RKO (cell line): ENCODE measurements around the gene FIS1.
"Not testable (repeated sequence)": the region's sequence is repeated elsewhere in the genome, so short reads cannot be mapped to it uniquely, and the experiment has no call there.

ENCODE experiments used
- DNase-seq: peaks from one replicate; pipeline ENCODE4 v3.0.0-alpha.2; 2016; ENCODE audit warnings: low spot score

FIS1 gene

GRCh38 chr7:101203740-101204738 is 40.8 kb downstream of the FIS1 start:
- DNase-seq, result not testable (repeated sequence)

DNA sequence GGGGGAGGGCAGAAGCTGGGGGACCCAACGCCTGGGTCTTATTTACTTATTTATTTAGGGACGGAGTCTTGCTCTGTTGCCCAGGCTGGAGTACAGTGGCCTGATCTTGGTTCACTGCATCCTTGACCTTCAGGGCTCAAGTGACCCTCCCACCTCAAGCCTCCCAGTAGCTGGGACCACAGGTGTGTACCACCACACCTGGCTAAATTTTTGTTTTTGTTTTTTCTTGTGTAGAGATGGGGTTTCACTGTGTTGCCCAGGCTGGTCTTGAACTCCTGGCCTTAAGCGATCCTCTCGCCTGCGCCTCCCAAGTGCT is 42.3 kb downstream of the FIS1 start:
- DNase-seq, result no peak

DNA sequence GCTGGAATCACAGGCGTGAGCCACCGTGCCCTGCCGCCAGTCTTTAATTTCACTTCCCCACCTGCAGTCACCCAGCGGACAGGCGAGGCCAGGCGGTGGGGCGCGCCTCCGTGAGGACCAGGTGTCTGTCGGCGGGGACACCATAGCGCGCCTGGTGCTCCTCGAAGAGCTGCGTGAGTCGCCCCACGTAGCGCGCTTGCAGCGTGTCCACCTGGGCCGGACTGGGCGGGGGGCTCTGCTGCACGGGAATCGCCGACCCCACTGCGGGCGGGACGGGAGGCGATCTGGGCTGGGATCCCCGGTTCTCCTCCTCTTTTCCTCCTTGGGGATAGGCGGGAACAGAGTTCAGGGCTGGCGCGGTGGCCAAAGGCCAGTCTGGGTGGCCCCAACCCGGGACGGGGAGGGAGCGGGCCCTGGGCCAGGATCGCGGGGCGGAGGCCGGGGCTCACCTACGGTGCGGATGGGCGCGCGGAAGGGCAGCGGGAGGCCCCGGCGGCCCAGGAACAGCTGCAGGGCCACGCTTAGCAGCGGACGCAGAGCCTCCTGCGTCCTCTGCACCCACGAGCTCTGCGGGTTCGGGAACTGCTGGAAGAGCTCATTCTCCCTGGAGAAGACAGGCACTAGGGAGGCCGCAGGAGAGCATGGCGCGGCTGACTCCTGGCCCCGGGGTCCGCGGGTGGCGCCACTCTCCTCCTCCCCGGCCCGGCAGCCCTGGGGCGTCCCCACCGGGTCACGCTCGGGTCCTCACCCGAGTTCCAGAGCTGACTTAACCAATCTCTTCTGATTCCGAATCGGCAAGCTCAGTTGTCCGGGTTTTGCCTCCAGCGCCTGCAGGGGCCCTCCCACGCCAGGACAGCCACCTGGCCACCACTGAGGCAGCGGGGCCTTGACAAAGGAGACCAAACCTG is 42.9 kb downstream of the FIS1 start:
- no peak for DNase-seq

DNA sequence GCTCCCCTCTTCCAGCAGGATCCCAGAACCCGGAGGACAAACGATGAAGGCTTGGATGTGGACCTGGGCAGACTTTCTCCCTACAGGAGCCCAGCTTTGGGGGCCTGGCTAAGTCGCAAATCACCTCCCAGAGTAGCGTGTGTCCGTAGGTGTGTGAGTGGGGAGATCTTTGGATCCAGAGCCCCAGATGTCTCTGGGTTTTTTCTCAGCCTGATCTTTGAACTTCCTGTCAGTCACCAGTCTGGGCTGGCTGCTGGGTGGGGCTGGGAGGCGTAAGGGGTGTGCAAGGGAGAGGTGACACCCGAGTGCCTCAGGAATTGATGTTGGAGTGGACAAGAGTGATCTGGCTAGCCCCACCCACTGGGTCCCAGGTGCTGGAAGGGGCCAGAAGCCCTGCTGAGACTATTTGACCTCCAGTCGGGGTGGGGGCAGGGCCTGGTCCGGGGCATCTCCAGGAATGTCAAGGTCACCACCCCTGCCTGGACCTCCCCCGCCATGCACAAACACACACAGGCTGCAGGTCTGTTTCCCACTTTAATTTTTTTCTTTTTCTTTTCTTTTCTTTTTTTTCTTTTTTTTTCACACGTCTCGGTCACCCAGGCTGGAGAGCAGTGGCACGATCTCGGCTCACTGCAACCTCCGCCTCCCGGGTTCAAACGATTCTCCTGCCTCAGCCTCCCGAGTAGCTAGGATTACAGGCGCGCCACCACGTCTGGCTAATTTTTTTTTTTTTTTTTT is 43.9 kb downstream of the FIS1 start, which contains the start of gene MOGAT3:
Gene MOGAT3, minus strand, starts transcription at position 175 of the 738 bp plus-strand sequence. CDS start 182 bp downstream, outside the sequence.
- no peak for DNase-seq

GRCh38 chr7:101200504-101200861 is 44.4 kb downstream of the FIS1 start:
- DNase-seq, result no peak

DNA sequence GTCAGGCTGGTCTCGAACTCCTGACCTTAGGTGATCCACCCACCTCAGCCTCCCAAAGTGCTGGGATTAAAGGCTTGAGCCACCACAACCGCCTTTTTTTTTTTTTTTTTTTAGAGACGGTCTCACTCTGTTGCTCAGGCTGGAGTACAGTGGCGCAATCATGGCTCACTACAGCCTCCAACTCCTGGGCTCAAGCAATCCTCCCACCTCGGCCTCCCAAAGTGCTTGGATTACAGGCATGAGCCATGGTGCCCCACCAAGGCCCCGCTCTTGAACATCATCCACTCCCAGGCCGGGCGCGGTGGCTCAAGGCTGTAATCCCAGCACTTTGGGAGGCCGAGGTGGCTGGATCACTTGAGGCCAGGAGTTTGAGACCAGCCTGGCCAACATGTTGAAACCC is 45.4 kb downstream of the FIS1 start:
- not testable (repeated sequence) for DNase-seq

DNA sequence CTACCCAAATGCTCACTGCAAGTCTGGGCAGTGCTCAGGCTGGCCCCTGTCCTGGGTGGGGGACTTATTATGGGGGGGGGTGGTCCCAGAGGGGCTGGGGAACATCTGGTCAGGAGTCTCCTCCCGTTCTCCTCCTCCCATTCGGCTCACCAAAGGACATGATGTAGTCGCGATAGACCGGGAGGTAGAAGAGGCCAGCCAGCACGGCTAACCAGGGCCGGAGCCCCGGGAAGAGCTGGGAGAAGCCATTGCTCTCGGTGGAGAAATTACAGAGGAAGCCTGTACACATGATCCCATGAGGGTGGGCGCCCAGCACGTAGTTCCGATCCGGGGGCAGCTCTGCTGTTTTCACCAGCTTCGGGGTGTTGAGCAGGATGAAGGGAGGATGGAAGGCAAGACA is 46.4 kb downstream of the FIS1 start:
- no peak for DNase-seq

DNA sequence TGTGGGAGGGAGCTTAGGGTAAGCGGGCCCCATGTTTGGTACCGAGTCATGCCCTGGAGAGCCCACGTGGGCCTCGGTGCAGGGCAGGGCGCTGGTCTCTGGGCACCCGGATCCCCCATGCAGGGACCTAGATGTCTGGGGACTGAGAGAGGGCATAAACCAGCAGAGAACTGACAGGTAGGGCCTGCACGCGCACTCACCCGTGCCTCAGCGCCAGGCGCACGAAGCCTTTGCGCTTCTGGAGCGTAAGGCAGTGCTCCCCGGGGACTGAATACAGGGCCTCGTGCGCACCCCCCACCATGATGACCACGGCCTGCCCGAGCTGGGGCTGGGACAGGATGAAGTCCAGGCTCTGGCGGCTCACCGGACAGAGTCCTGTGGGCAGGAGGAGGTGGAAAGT is 46.9 kb downstream of the FIS1 start:
- DNase-seq, result no peak

GRCh38 chr7:101195884-101196283 is 49.0 kb downstream of the FIS1 start:
- no peak for DNase-seq
